ENCODE results near the gene IFNGR1. TPM values are rescaled to one million over a fixed set of nuclear protein-coding genes. Genes with fewer than 3 reads are reported as not detected.
A peak's percentile ranks its signal among the peaks of the same experiment; 100 is the strongest.

IFNGR1 gene
- total RNA-seq, 1 experiment from 2014 or later, result 19.5 TPM

- no peaks in the 10 kb centered on the region for H3K36me3 ChIP-seq (ENCODE audit: low read depth)
- H4K20me1 ChIP-seq (ENCODE audit: insufficient read depth), result no peaks in the 10 kb centered on the region
- intact Hi-C loops (cut with micrococcal nuclease; ENCODE audit: unreplicated experiment), result no loop called here
- H2AFZ ChIP-seq, result no peak overlapping the region
- H3K9me2 ChIP-seq (ENCODE audit: insufficient read depth), result no peaks in the 10 kb centered on the region
- H3K4me1 ChIP-seq (replicated peaks; ENCODE audit: insufficient read depth), result peaks cover 20% of the 10 kb centered on the region
- no peak overlapping the region for H3K4me2 ChIP-seq
- ChIA-PET CTCF (no interaction called here), POLR2A (ENCODE audit: unreplicated experiment) (interaction anchor here (0.6 kb wide), 1 partner anchor 408 kb away, joined by 3 read pairs; no protein-coding TSS in a partner anchor)
- no peak overlapping the region for H3K4me3 ChIP-seq
- no TSS peak for BruUV-seq (replicated peaks)
- peaks cover 27% of the 10 kb centered on the region for H3K27me3 ChIP-seq (ENCODE audit: insufficient read depth, low read depth)
- H3K79me2 ChIP-seq (ENCODE audit: low read depth), result no peaks in the 10 kb centered on the region
- no peak for TF ChIP-seq CTCF (conservative IDR thresholded peaks at IDR 0.05)
- TF ChIP-seq EZH2 (IDR thresholded peaks at IDR 0.05; ENCODE audit: low read depth), result no peak
- peak in 1 of 2 experiments; percentile 15 for DNase-seq
- H3F3A ChIP-seq (ENCODE audit: insufficient read depth, low read depth), result peaks cover 11% of the 10 kb centered on the region
- H3K9me3 ChIP-seq (ENCODE audit: insufficient read depth, low read depth), result peaks cover 7% of the 10 kb centered on the region; the same call in 1 of the 2 replicates
- H3K27ac ChIP-seq, result no peak overlapping the region
Measured at GRCh38 chr6:137265561-137266308, 46.5 kb upstream of the IFNGR1 start.

- intact Hi-C loops (cut with micrococcal nuclease; ENCODE audit: unreplicated experiment), result no loop called here
- Histone ChIP-seq H3K4me3 (no peak overlapping the region), H3K36me3 (ENCODE audit: low read depth) (no peaks in the 10 kb centered on the region), H3K27ac (no peak overlapping the region), H3K27me3 (ENCODE audit: insufficient read depth, low read depth) (peaks cover 27% of the 10 kb centered on the region), H3K9me2 (ENCODE audit: insufficient read depth) (no peaks in the 10 kb centered on the region), H4K20me1 (ENCODE audit: insufficient read depth) (no peaks in the 10 kb centered on the region), H3K79me2 (ENCODE audit: low read depth) (no peaks in the 10 kb centered on the region), H3F3A (ENCODE audit: insufficient read depth, low read depth) (peaks cover 14% of the 10 kb centered on the region), H3K4me1 (replicated peaks; ENCODE audit: insufficient read depth) (peaks cover 20% of the 10 kb centered on the region), H3K4me2 (no peak overlapping the region), H2AFZ (no peak overlapping the region), H3K9me3 (ENCODE audit: insufficient read depth, low read depth) (peaks cover 7% of the 10 kb centered on the region; the same call in 1 of the 2 replicates)
- CTCF ChIA-PET, result interaction anchor here (0.6 kb wide), 1 partner anchor 50 kb away, joined by 9 read pairs; no protein-coding TSS in a partner anchor
- TF ChIP-seq CTCF (conservative IDR thresholded peaks at IDR 0.05), result no peak
- TF ChIP-seq EZH2 (IDR thresholded peaks at IDR 0.05; ENCODE audit: low read depth), result no peak
- POLR2A ChIA-PET (ENCODE audit: unreplicated experiment), result no interaction called here
- no peak for DNase-seq
- BruUV-seq (replicated peaks), result no TSS peak
Measured at GRCh38 chr6:137264311-137265075, 45.3 kb upstream of the IFNGR1 start.

GRCh38 chr6:137261761-137262160 lies 42.6 kb upstream of the IFNGR1 start:
- CTCF ChIA-PET, result no interaction called here
- peaks cover 7% of the 10 kb centered on the region; the same call in 1 of the 2 replicates for H3K9me3 ChIP-seq (ENCODE audit: insufficient read depth, low read depth)
- peak overlapping the region; percentile 28 for H3K4me3 ChIP-seq
- DNase-seq, result peak in 1 of 2 experiments; percentile 96
- no peaks in the 10 kb centered on the region for H3K36me3 ChIP-seq (ENCODE audit: low read depth)
- intact Hi-C loops (cut with micrococcal nuclease; ENCODE audit: unreplicated experiment), result loop anchor here (1.0 to 2.0 kb wide), 2 partner anchors 25 to 42 kb away; partner anchors contain the start of gene IFNGR1
- H3F3A ChIP-seq (ENCODE audit: insufficient read depth, low read depth), result peaks cover 22% of the 10 kb centered on the region
- no peaks in the 10 kb centered on the region for H3K79me2 ChIP-seq (ENCODE audit: low read depth)
- H2AFZ ChIP-seq, result no peak overlapping the region
- TF ChIP-seq CTCF (conservative IDR thresholded peaks at IDR 0.05), result no peak
- TF ChIP-seq EZH2 (IDR thresholded peaks at IDR 0.05; ENCODE audit: low read depth), result no peak
- no peaks in the 10 kb centered on the region for H4K20me1 ChIP-seq (ENCODE audit: insufficient read depth)
- no TSS peak for BruUV-seq (replicated peaks)
- H3K27me3 ChIP-seq (ENCODE audit: insufficient read depth, low read depth), result peaks cover 26% of the 10 kb centered on the region
- H3K9me2 ChIP-seq (ENCODE audit: insufficient read depth), result no peaks in the 10 kb centered on the region
- H3K27ac ChIP-seq, result peak overlapping the region; percentile 68
- peak overlapping the region; percentile 64 for H3K4me2 ChIP-seq
- POLR2A ChIA-PET (ENCODE audit: unreplicated experiment), result interaction anchor here (0.6 to 0.7 kb wide), 4 partner anchors 9 to 400 kb away, joined by 3 to 6 read pairs (median 6); no protein-coding TSS in a partner anchor
- H3K4me1 ChIP-seq (replicated peaks; ENCODE audit: insufficient read depth), result peaks cover 20% of the 10 kb centered on the region

Measured in PC-9 (cell line).